ENCODE measurements around the gene FEN1.

Gene FEN1

GRCh38 chr11:61760946-61761345 is 31.8 kb upstream of the FEN1 start:
- TF ChIP-seq CTCF (conservative IDR thresholded peaks at IDR 0.05; ENCODE audit: low read depth, low read length): no peak
- DNase-seq (ENCODE audit: low read depth): no peak
- H3K4me3 ChIP-seq (ENCODE audit: low read length): no peak overlapping the region

- no peak overlapping the region for H3K4me3 ChIP-seq (ENCODE audit: low read length)
- no peak for DNase-seq (ENCODE audit: low read depth)
- TF ChIP-seq CTCF (conservative IDR thresholded peaks at IDR 0.05; ENCODE audit: low read depth, low read length): no peak
Observed at GRCh38 chr11:61761440-61762222, 31.1 kb upstream of the FEN1 start.

GRCh38 chr11:61762223-61762615 is 30.5 kb upstream of the FEN1 start:
- no peak for DNase-seq (ENCODE audit: low read depth)
- no peak for TF ChIP-seq CTCF (conservative IDR thresholded peaks at IDR 0.05; ENCODE audit: low read depth, low read length)
- no peak overlapping the region for H3K4me3 ChIP-seq (ENCODE audit: low read length)

GRCh38 chr11:61762798-61763197 is 29.9 kb upstream of the FEN1 start:
- no peak overlapping the region for H3K4me3 ChIP-seq (ENCODE audit: low read length)
- peak; percentile 72 for DNase-seq (ENCODE audit: low read depth)
- no peak for TF ChIP-seq CTCF (conservative IDR thresholded peaks at IDR 0.05; ENCODE audit: low read depth, low read length)

- H3K4me3 ChIP-seq (ENCODE audit: low read length): no peak overlapping the region
- peak; percentile 78 for DNase-seq (ENCODE audit: low read depth)
- no peak for TF ChIP-seq CTCF (conservative IDR thresholded peaks at IDR 0.05; ENCODE audit: low read depth, low read length)
Observed at GRCh38 chr11:61763930-61764605, 28.6 kb upstream of the FEN1 start.

GRCh38 chr11:61764606-61765260 is 28.0 kb upstream of the FEN1 start:
- H3K4me3 ChIP-seq (ENCODE audit: low read length): no peak overlapping the region
- peak; percentile 81 for DNase-seq (ENCODE audit: low read depth)
- TF ChIP-seq CTCF (conservative IDR thresholded peaks at IDR 0.05; ENCODE audit: low read depth, low read length): peak; percentile 15
